Right lobe of liver (tissue), 6 donors: Measurements from ENCODE around the gene PRR35. TPM values are rescaled to one million over a fixed set of nuclear protein-coding genes. Genes with fewer than 3 reads are reported as not detected.

Experiments used
- ATAC-seq, 4 donors: fragments of 200-7000 bp; cut with Tn5 transposase; one replicate each; pipeline ENCODE4 v1.9.1; 2020; ENCODE audit warnings: mild to moderate bottlenecking in 4 of 4, moderate library complexity in 4 of 4
- DNase-seq, 3 donors: peaks; one replicate each; pipeline ENCODE4 v3.0.0-alpha.2; 2020
- H3K27ac ChIP-seq, 3 donors: fragments of 200-600 bp; one replicate each; pipeline ENCODE4 v1.8.0; 2022
- H3K27me3 ChIP-seq, 2 donors: fragments of 200-600 bp; one replicate each; pipeline ENCODE4 v1.8.0; 2022
- H3K36me3 ChIP-seq, 4 donors: fragments of 200-600 bp; sonication (generic) in 1 of 4; one replicate each; pipeline versions ENCODE4 v1.5.1 to v1.8.0; 2017 to 2022; ENCODE audit warnings: control low read depth in 1 of 4
- H3K4me1 ChIP-seq, 4 donors: fragments of 200-600 bp; sonication (generic) in 1 of 4; one replicate each; pipeline versions ENCODE4 v1.5.1 to v1.8.0; 2017 to 2022; ENCODE audit warnings: control low read depth in 1 of 4
- H3K4me3 ChIP-seq, 3 donors: fragments of 200-600 bp; one replicate each; pipeline ENCODE4 v1.8.0; 2022
- H3K9me3 ChIP-seq, 4 donors: fragments of 200-600 bp; sonication (generic) in 1 of 4; one replicate each; pipeline versions ENCODE4 v1.5.1 to v1.8.0; 2017 to 2022; ENCODE audit warnings: control low read depth in 1 of 4
- POLR2A ChIP-seq: fragments of 450-650 bp; IDR thresholded peaks from one replicate; pipeline ENCODE4 v1.6.1; 2017; ENCODE audit warnings: antibody characterized with exemption, mild to moderate bottlenecking
- WGBS: methylation state at CpG from one replicate; pipeline ENCODE4 v1.1.6; 2018; ENCODE audit warnings: low coverage, low lambda C conversion rate; ENCODE audit not compliant: insufficient coverage; ENCODE audit errors: missing lambda C conversion rate; 5-methylcytosine and 5-hydroxymethylcytosine counted together
- intact Hi-C, 2 donors: fragments of 100-400 bp; cut with DNase I; formaldehyde crosslinking; loops; one replicate each; pipeline versions ENCODE4 v1.11.2 to v1.14.1; 2022
- total RNA-seq, 6 experiments: library from RNA; depleted of rRNA in 2 of 6; stranded (reverse); fragments of >200 nt in 2 of 6; fragmentation: NEBNext Ultra II Directional in 3 of 6; extraction: Animal tissue kit (Norgen Biotek cat#: 25700) in 3 of 6; gene quantifications; one replicate each; pipeline versions ENCODE4 v1.1.0 to v1.2.4, GENCODE V29; 2016 to 2023
- TF ChIP-seq, protein P1 (sequence below), 4 donors: fragments of 200-600 bp in 3 of 4; fragments of 450-650 bp in 1 of 4; IDR thresholded peaks; one replicate each; pipeline versions ENCODE4 v1.5.1 to v1.8.0; 2016 to 2022; ENCODE audit warnings: antibody characterized with exemption in 4 of 4, mild to moderate bottlenecking in 2 of 4
- donor health status: DM: no; HTN: yes; CAD: no.
- donor health status: DM: no; HTN: no; CAD: no.
- donor health status: DM: no; HTN: no; CAD: no.
- donor health status: DM: no; HTN: yes; CAD: no.
- donor health status: DM: no; HTN: yes; CAD: no.

The PRR35 gene
- total RNA-seq, 6 experiments from 2014 or later: not detected

- intact Hi-C loops: no loop called here
- DNase-seq (no peak), ATAC-seq (no peak)
- no peaks in the 10 kb centered on the region for H3K27me3 ChIP-seq
- H3K9me3 ChIP-seq: no peaks in the 10 kb centered on the region
- TF ChIP-seq, protein P1, sequence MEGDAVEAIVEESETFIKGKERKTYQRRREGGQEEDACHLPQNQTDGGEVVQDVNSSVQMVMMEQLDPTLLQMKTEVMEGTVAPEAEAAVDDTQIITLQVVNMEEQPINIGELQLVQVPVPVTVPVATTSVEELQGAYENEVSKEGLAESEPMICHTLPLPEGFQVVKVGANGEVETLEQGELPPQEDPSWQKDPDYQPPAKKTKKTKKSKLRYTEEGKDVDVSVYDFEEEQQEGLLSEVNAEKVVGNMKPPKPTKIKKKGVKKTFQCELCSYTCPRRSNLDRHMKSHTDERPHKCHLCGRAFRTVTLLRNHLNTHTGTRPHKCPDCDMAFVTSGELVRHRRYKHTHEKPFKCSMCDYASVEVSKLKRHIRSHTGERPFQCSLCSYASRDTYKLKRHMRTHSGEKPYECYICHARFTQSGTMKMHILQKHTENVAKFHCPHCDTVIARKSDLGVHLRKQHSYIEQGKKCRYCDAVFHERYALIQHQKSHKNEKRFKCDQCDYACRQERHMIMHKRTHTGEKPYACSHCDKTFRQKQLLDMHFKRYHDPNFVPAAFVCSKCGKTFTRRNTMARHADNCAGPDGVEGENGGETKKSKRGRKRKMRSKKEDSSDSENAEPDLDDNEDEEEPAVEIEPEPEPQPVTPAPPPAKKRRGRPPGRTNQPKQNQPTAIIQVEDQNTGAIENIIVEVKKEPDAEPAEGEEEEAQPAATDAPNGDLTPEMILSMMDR (IDR thresholded peaks at IDR 0.05): no peak
- WGBS: 70% methylated on average over 3 of the region's 11 CpGs
- H3K27ac ChIP-seq: peak overlapping the region in 1 of 3 donors; percentile 68
- no peaks in the 10 kb centered on the region for H3K36me3 ChIP-seq
- H3K4me3 ChIP-seq: no peak overlapping the region
- peaks cover 0 to 8% (median 0%) of the 10 kb centered on the region in 4 donors for H3K4me1 ChIP-seq
Observed at GRCh38 chr16:568401-569258, 8.4 kb downstream of the PRR35 start.

DNA sequence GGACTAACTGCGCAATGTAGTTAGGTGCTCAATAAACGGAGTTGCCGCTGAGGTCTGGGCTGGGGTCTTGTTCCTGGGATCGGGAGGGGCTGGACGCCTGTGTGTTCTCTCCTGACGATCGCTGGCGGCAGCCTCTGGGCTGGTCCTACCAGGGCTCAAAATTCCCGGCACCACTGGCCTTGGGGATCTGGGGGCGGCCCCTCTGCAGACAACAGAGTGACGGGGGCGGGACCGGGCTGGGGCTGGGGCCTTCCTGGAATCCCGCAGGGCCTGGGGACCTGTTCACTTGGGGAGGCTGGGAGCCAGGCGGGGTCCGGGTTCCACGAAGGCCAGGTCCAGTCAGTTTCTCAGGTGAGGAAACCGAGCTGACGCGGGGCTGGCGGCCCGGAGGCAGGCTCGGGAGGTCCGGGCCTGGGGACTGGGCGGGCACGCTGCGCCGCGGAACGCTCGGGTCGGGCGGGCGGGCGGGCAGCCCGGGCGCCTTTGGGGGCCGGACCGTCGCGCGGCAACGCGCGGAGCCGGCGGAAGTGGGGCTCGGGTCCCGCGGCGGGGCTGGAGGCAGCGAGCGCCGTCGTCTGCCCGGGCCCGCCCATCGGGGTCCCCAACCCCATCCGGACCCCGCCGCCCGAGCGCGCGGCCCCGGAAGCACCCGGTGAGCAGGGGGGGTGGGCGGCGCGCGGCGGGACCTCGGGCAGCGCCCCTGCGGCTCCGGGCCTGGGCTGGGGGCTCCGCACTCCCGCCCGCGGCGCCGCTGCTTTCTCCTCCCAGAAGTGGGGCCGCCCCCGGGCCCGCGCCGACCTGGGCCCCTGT lies 9.5 kb downstream of the PRR35 start, which contains the start of gene PIGQ:
Gene PIGQ, plus strand, starts transcription at position 524 of the 810 bp plus-strand sequence. CDS start 4,107 bp downstream, outside the sequence.
- H3K36me3 ChIP-seq: no peaks in the 10 kb centered on the region
- no peaks in the 10 kb centered on the region for H3K9me3 ChIP-seq
- intact Hi-C loops: no loop called here
- H3K27ac ChIP-seq: peak within 1 kb of the TSS; percentile 44 to 68 (median 51)
- no peaks in the 10 kb centered on the region for H3K27me3 ChIP-seq
- H3K4me3 ChIP-seq: peak within 1 kb of the TSS; percentile 69 to 93 (median 82)
- peak; percentile 64 to 73 (median 70) for DNase-seq
- peak; percentile 45 to 71 (median 65) for ATAC-seq
- TF ChIP-seq, protein P1 (IDR thresholded peaks at IDR 0.05): no peak
- no peak for TF ChIP-seq POLR2A
- 12% methylated on average over 5 of the region's 87 CpGs for WGBS
- peaks cover 0 to 8% (median 0%) of the 10 kb centered on the region in 4 donors for H3K4me1 ChIP-seq

DNA sequence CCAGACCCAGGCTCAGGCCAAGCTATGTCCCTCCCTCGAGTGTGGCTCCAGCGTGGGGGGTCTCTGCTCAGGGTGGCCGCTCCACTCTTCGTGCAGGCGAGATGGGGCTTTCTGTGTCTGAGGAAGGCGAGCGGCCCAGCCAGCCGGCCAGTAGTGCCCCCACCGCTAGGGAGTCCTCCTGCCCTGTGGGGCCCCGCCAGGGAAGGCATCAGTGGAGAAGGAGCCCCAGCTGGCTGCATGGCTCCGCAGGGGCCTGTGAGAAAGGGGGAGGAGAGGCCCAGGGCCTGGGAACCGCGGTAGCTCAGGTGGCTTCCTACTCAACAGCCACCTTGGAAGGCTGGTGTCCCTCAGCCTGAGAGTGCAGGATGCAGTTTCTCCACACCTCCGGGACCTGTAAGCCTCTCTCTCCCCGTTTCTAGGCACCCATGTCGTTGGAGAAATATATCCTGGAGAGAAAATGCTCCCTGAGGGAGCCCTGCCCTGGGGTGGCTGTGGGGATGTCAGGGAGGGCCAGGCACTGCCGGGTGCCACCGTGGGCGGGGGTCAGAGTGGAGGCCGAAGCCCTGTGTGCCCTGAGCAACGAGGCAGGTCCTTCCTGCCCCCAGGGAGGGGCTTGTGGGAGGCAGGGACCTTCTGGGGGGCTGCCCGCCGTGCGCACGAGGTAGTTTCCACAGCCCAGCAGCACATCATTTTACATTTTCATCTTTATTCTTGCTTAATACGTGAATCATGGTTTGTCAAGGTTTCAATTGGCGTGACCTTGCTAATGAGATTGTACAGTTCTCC lies 12.9 kb downstream of the PRR35 start:
- WGBS: 93% methylated on average over 2 of the region's 27 CpGs
- Histone ChIP-seq H3K9me3 (no peaks in the 10 kb centered on the region), H3K27ac (no peak overlapping the region), H3K36me3 (no peaks in the 10 kb centered on the region), H3K4me3 (no peak overlapping the region), H3K27me3 (no peaks in the 10 kb centered on the region), H3K4me1 (peaks cover 0 to 8% (median 0%) of the 10 kb centered on the region in 4 donors)
- intact Hi-C loops: no loop called here
- no peak for DNase-seq
- TF ChIP-seq POLR2A: no peak
- TF ChIP-seq, protein P1 (IDR thresholded peaks at IDR 0.05): no peak
- ATAC-seq: no peak
